GM19035 (cell line): Measurements from ENCODE around the gene TCEAL9.
"Not testable (repeated sequence)": the region's sequence is repeated elsewhere in the genome, so short reads cannot be mapped to it uniquely, and the experiment has no call there.

Source experiments
- ATAC-seq: cut with Tn5 transposase; IDR thresholded peaks from one replicate; pipeline ENCODE4 v1.9.1; 2021; ENCODE audit not compliant: unreplicated experiment

The TCEAL9 gene

DNA sequence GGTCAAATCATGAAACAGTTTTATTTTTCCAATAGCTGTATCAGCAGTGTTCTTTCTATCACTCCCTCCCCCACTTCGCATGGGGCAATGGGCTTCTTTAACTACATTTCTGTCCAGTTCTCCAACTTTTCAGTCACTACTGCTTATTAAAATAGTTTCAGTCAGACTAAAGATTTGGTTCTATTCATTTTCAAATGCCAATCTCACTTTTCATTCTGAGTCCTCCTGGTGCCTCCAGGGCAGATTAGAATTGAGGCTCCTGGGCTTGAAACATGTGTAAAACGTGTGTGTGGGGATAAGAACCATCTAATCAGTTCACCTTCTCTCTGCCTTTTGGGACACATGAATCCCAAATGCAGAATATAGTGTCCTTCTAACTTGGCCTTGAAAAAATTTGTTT is 16.6 kb downstream of the TCEAL9 start:
- no peak for ATAC-seq

GRCh38 chrX:103373581-103373980 is 17.3 kb downstream of the TCEAL9 start:
- no peak for ATAC-seq

DNA sequence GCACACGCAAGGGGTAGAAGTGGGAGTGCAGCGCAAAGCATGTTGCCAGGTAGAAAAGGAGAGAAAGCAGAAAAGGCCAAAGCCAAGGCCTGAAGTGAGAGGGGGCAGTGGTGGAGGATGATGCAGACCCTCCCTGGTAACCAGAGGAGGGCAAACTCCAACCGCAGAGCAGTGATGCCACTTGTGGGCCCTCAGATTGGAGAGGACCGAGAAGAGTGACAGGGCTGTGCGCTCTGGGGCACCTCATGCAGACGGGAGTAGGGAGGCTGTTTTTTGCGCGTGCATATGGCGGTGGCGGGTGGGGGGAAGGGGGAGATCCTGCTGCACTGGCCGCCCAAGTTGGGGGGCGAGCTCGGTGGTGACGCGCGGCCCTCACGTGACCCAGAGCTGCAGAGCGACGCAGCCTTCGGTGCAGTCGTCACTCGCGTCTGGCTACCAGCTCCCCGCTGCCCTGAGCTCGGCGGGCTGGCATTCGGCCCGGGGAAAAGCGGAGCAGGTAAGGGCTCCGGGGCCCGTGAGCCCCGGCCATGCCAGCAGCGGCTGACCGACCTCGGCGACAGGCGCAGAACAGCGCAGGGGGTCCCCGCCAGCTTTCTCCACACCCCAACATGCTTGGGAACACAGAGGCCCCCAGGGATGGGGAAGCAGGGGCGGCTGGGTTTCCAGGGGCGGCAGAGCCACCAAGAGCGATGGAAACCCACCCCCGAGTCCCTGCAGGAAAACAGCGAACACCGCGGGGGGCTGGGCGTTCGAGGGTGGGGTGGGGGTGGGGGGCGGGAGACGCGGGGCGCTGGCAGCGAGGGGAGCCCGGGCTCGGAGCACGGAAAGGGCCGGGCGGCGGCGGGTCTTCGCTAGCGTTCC is 20.0 kb downstream of the TCEAL9 start, which contains the start of gene BEX3:
Gene BEX3 (plus strand): TSS at position 421 of the 861 bp plus-strand sequence. CDS start 984 bp downstream, outside the sequence.
- no peak for ATAC-seq

DNA sequence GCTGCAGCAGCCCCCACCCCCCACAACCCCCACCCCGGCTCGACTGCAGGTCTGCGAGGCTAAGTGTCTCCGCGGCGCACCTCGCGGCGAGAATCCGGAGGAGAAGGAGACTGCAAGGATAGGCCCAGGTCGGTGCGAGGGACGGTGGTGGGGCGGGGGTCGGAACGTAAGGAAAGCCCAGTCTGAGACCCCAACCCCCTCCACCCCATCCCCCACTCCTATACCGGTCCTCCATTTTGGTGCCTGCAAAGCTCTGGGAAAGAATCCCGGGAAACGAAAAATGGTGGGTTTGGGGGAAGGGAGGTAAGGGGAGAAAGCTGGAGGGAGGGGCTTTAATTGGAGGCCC is 20.6 kb downstream of the TCEAL9 start:
- ATAC-seq, result no peak

DNA sequence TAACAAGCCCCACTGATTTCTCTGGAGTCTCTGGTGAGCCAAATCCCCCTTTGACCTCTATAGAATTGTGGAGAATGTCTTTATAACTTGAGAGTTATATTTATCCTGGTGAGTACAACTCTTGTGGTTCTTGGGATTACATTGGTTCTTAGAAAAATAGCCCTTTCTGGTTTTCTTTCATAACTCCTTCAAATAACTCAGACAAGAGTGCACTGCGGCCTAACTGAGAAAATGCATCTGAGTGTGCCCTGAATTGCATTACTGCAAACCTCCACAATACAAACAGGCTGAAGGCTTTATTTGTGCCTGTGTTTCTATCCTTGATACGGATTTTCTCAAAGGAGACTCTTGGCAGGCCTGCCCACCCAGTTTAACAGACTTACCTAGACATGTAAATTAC is 22.7 kb downstream of the TCEAL9 start:
- no peak for ATAC-seq

GRCh38 chrX:103382877-103383276 is 26.6 kb downstream of the TCEAL9 start:
- ATAC-seq, result no peak

DNA sequence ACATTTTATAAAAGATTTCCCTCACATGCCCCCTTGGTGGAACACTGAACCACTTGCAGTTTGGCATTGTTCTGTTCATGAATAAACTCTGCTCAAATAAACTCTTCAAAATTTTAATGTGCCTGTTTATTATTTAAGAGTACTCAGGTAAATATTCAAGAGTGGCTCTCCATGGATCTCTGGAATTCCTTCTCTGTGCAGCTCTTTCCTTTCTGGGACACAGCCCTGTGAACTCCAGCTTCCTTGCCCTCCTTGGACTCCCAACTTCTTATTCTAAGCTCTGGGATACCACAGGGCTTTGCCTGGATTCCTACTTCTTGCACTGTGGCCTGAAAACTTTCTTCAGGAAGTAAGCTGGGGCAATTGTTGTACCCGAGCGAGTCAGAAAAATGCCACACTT is 28.4 kb downstream of the TCEAL9 start:
- no peak for ATAC-seq

DNA sequence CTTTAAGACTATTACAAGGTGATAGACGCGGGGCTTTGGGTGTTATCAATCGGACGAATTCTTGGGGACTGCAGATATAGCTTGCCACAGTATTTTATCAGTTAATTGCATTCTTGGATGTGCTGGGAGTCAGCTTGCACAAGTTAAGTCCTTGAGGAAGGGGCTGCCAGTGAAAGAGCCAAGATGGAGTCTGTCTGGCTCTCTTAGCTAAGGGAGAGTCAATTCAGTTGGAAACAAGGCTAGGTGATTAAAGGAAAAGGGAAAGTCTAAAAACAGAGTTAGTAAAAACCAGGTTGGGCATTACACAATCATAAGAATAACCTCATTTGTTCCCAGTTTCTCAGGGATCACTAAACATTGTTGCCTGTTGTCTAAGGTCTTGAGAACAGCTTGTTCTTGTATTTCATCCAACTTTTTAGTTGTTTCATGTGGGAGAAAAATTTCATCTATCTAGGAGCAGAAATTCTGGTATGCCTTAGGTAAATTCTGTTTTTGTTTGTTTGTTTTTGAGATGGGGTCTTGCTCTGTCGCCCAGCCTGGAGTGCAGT is 29.1 kb downstream of the TCEAL9 start:
- not testable (repeated sequence) for ATAC-seq

DNA sequence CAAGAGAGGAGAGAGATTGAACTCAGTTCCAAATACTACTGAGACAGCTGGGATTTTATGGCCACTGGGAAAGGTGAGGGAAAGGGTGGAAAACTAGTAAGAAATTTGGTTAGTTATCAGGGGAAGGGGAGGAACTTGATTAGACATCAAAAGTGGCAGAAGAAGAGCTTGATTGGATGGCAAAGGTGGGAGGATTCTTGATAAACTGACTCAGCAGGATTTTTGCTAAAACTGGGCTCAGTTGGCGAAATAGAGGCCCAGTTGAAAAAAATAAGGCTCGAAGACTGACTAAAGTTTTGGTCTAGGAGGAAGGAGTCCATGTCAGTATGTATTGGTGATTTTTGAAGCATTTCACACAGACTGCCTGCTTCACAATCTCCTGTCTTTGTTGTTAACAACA is 30.0 kb downstream of the TCEAL9 start:
- ATAC-seq, result no peak

DNA sequence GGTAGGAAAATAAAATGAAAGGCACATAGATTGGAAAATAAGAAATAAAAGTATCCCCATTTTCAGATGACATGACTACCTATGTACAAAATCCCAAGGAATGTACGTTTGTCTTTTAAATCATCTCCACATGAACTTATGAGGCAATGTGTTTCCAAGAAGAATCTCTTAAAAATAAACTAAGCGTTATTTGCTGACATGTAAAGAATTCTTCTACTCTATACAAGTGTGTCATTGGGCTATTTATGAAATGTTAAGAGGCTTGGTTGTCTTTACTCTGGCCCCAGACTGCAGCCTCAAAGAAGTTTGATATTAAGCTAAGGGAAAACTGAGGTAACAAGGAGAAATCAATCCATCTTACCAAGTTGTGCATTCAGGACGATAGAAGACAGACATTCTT is 37.2 kb downstream of the TCEAL9 start:
- no peak for ATAC-seq

- no peak for ATAC-seq
These were observed 39.9 kb downstream of the TCEAL9 start for GRCh38 chrX:103396186-103396585.

- ATAC-seq, result no peak
These were observed 40.4 kb downstream of the TCEAL9 start for GRCh38 chrX:103396660-103397059.

GRCh38 chrX:103397707-103398106 is 41.4 kb downstream of the TCEAL9 start:
- ATAC-seq, result no peak

- no peak for ATAC-seq
These were observed 42.1 kb downstream of the TCEAL9 start for GRCh38 chrX:103398421-103398864.

DNA sequence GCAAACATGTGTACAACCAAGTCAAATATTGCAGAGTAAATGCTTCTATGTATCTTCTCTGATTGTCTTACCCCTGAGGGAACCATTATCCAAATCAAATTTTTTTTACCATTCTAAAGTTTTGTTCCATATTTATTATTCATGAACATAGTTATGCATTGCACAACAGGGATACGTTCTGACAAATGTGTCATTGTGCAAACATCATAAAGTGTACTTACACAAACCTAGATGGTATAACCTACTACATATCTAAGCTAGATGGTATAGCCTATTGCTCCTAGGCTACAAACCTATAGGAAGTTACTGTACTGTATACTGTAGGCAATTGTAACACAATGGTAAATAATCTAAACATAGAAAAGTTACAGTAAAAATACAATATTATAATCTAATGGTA is 43.4 kb downstream of the TCEAL9 start:
- ATAC-seq, result no peak

GRCh38 chrX:103400931-103401330 is 44.6 kb downstream of the TCEAL9 start:
- ATAC-seq, result no peak

DNA sequence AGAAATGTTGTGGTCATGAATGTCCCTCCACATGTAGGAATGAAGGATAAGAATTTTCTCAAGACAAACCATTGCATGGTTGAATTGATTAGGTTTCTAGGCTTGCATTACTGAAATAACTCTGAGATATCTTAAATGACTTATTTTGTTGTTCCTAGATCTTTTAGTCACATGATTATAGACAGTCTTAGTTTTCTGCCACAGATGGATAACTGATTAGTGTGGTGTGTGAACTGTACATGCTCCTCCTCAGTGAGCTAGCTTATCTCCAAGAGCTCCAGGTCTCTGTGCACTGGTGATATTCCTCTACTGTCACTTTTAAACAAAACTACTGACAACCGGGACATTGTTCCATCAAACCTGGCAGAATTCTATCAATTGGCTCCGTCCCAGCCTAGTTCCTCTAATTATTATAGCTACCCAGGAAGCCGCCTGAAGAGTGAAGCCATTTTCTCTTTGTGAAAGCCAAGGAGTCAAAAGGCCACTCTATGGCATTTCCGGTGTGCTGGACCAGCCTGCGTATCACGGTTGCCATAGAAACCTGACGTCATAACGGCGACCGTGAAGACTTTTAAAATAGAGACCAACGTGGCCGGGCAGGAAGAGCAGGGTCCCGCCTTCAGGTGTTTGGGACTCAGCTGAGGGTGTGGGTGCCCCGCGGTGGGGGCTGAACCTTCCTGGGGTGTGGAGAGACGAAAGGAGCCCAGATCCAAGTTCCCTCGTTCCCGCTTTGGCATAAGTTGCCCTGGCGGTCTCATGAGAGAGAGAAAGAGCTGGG is 48.1 kb downstream of the TCEAL9 start:
- peak; percentile 100 for ATAC-seq

DNA sequence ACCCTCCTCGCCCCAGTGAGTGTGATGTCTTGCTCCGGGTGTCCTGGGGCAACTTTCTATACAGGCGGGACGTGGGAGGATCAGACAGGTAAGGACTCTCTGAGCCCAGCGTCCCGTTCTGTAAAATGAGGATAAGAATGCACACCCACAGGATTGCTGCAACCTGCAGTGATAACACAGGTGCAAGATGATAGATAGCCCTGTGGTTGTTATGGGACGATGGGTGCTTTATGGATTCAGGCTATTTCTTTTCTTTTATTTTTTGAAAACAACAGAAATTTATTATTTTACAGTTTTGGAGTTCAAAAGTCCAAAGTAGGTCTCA is 48.7 kb downstream of the TCEAL9 start:
- no peak for ATAC-seq

DNA sequence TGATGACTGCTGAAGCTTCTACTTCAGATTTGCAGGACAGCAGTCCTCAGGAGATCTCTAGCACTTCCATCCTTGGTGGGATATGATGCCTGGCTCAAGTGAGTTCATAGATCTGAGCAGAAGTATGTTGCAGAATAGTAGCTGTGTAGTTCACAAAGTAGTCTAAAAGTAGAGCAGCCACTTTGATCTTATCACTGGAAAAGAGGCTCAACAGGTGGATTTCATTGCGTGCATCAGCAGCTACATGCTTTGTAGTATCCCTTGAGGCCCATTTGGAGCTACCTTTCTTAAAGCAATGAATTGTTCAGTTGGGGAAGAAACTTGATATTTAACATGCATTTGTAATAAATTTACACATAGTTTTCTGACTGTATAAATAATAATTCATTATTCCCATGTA is 50.0 kb downstream of the TCEAL9 start:
- no peak for ATAC-seq

GRCh38 chrX:103407776-103408175 is 51.5 kb downstream of the TCEAL9 start:
- ATAC-seq, result no peak
